Measurements from ENCODE around the gene SCT. TPM values are rescaled to one million over a fixed set of nuclear protein-coding genes. Genes with fewer than 3 reads are reported as not detected.

SCT gene
- total and polyA plus RNA-seq, 8 donors, result 0.95 to 3.1 TPM; not detected in 6

DNA sequence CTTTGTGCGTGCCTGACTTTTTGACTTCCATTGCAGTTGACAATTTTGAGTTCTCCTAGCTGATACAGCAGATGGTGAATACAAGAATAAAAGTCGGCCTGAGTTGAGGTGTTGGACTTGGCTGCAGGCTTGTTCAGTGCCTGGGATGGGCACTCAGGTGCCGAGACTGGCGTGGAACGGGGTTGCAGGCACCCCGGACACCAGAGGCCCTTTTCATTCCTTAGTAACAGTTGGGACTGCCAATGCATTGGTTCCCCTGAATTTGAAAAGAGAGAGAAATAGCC, 49.4 kb downstream of the SCT start:
- peaks cover 42 to 72% (median 60%) of the 10 kb centered on the region in 4 donors for H3K4me1 ChIP-seq
- H3K36me3 ChIP-seq, result peaks cover 9 to 14% (median 13%) of the 10 kb centered on the region in 4 donors
- peak overlapping the region in 2 of 5 donors; percentile 93 to 94 for H3K27ac ChIP-seq
- no peak for DNase-seq
- peak overlapping the region; percentile 71 to 98 (median 78) for H3K4me3 ChIP-seq
- WGBS, 5 donors, result 29 to 51% (median 36%) methylated on average over 6 of the region's 6 CpGs
- intact Hi-C loops (cut with DNase I; ENCODE audit: low total_unique reads), result no loop called here
- H3K27me3 ChIP-seq, result peaks cover 0 to 12% (median 4%) of the 10 kb centered on the region in 3 donors
- no peak for TF ChIP-seq POLR2AphosphoS5 (IDR thresholded peaks at IDR 0.05)
- H3K9me3 ChIP-seq, result no peaks in the 10 kb centered on the region

DNA sequence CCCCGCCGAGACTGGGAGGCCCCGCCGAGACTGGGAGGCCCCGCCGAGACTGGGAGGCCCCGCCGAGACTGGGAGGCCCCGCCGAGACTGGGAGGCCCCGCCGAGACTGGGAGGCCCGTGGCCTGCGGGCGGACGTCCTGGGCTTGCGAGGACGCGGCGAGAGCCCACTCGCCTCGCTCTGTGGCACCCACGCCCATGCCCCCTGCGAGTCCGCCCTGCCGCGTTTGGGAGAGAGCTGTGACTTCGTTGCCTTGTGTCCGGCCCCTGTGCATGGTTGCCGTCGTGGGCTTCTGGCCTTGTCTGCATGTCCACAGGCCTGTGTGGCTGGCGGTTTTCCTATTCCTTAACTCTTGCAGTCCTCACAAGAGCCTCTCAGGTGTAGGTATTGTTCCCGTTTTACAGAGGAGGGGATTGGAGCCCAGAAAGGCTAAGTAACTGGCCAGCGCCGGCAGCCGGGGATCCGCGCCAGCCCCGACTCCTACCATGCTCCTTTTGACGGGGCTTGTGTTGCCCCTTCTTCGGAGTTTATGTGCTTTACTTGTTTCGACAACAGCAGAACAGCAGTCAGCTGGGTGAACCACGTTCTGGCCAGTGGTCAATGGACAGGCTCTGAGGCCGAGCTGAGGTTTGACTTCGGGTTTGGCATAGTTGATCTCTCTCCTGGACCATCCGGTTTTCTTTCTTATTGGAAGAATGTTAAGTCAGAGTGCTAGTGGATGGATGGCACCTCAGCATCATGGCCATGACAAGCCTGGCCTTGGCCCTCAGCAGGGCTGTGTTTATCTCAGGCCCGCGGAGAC, 50.0 kb downstream of the SCT start:
- H3K4me3 ChIP-seq, result peak overlapping the region; percentile 71 to 98 (median 78)
- intact Hi-C loops (cut with DNase I; ENCODE audit: low total_unique reads), result no loop called here
- peaks cover 0 to 12% (median 4%) of the 10 kb centered on the region in 3 donors for H3K27me3 ChIP-seq
- TF ChIP-seq POLR2A (IDR thresholded peaks at IDR 0.05) (no peak), POLR2AphosphoS5 (IDR thresholded peaks at IDR 0.05) (no peak), EP300 (IDR thresholded peaks at IDR 0.05) (no peak)
- TF ChIP-seq, protein P1, sequence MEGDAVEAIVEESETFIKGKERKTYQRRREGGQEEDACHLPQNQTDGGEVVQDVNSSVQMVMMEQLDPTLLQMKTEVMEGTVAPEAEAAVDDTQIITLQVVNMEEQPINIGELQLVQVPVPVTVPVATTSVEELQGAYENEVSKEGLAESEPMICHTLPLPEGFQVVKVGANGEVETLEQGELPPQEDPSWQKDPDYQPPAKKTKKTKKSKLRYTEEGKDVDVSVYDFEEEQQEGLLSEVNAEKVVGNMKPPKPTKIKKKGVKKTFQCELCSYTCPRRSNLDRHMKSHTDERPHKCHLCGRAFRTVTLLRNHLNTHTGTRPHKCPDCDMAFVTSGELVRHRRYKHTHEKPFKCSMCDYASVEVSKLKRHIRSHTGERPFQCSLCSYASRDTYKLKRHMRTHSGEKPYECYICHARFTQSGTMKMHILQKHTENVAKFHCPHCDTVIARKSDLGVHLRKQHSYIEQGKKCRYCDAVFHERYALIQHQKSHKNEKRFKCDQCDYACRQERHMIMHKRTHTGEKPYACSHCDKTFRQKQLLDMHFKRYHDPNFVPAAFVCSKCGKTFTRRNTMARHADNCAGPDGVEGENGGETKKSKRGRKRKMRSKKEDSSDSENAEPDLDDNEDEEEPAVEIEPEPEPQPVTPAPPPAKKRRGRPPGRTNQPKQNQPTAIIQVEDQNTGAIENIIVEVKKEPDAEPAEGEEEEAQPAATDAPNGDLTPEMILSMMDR (IDR thresholded peaks at IDR 0.05), result no peak
- peaks cover 42 to 72% (median 60%) of the 10 kb centered on the region in 4 donors for H3K4me1 ChIP-seq
- no peaks in the 10 kb centered on the region for H3K9me3 ChIP-seq
- DNase-seq, result peak in 1 of 2 donors; percentile 35
- WGBS, 5 donors, result 2 to 7% (median 4%) methylated on average over 16 to 42 of the region's 48 CpGs
- H3K27ac ChIP-seq, result peak overlapping the region; percentile 91 to 94 (median 93)
- peaks cover 4 to 8% (median 7%) of the 10 kb centered on the region in 4 donors for H3K36me3 ChIP-seq

Other genes with a start within 250 kb of the SCT start
- 100 to 1,000 TPM in 3 of 5 donors, 10 to 100 TPM in 2; 26.3 to 356 (median 141) TPM for gene PKP3, start 233.0 kb downstream of the SCT start, total RNA-seq
- 10 to 100 TPM; 31.1 to 94.5 (median 41.7) TPM for gene PKP3, start 233.0 kb downstream of the SCT start, polyA plus RNA-seq
- 100 to 1,000 TPM in 3 of 5 donors, 10 to 100 TPM in 2; 11.4 to 325 (median 110) TPM for gene SIGIRR, start 212.2 kb downstream of the SCT start, total RNA-seq
- gene SIGIRR, start 212.2 kb downstream of the SCT start, polyA plus RNA-seq, result 100 to 1,000 TPM; 110 to 227 (median 164) TPM
- gene ANO9, start 185.2 kb downstream of the SCT start, total RNA-seq, result 100 to 1,000 TPM in 1 of 5 donors, 10 to 100 TPM in 3, 1 to 10 TPM in 1; 5.7 to 208 (median 40.2) TPM
- 10 to 100 TPM in 2 of 3 donors, 1 to 10 TPM in 1; 9.8 to 37.6 (median 12.8) TPM for gene ANO9, start 185.2 kb downstream of the SCT start, polyA plus RNA-seq
- 100 to 1,000 TPM in 2 of 5 donors, 10 to 100 TPM in 3; 16.5 to 264 (median 59.0) TPM for gene PTDSS2, start 176.9 kb downstream of the SCT start, total RNA-seq
- 10 to 100 TPM; 11.6 to 24.3 (median 22.3) TPM for gene PTDSS2, start 176.9 kb downstream of the SCT start, polyA plus RNA-seq
- 100 to 1,000 TPM in 4 of 5 donors, 10 to 100 TPM in 1; 61.3 to 260 (median 137) TPM for gene RNH1, start 119.9 kb downstream of the SCT start, total RNA-seq
- 100 to 1,000 TPM in 2 of 3 donors, 10 to 100 TPM in 1; 95.3 to 149 (median 106) TPM for gene RNH1, start 119.9 kb downstream of the SCT start, polyA plus RNA-seq
- 10 to 100 TPM; 14.2 to 87.5 (median 21.6) TPM for gene HRAS, start 91.6 kb downstream of the SCT start, total RNA-seq
- gene HRAS, start 91.6 kb downstream of the SCT start, polyA plus RNA-seq, result 100 to 1,000 TPM; 108 to 181 (median 131) TPM
- gene LRRC56, start 89.7 kb downstream of the SCT start, total RNA-seq, result 1 to 10 TPM in 3 of 5 donors, under 1 TPM in 1, not detected in 1; 0.18 to 8.1 (median 3.3) TPM
- gene LRRC56, start 89.7 kb downstream of the SCT start, polyA plus RNA-seq, result 1 to 10 TPM; 2.1 to 2.9 (median 2.9) TPM
- 10 to 100 TPM in 3 of 5 donors, 1 to 10 TPM in 1, under 1 TPM in 1; 0.55 to 92.7 (median 12.8) TPM for gene LMNTD2, start 66.4 kb downstream of the SCT start, total RNA-seq
- 1 to 10 TPM; 6.3 to 9.2 (median 7.2) TPM for gene LMNTD2, start 66.4 kb downstream of the SCT start, polyA plus RNA-seq
- gene RASSF7, start 66.2 kb downstream of the SCT start, total RNA-seq, result 100 to 1,000 TPM in 2 of 5 donors, 10 to 100 TPM in 3; 16.7 to 330 (median 86.6) TPM
- 100 to 1,000 TPM in 2 of 3 donors, 10 to 100 TPM in 1; 73.0 to 121 (median 103) TPM for gene RASSF7, start 66.2 kb downstream of the SCT start, polyA plus RNA-seq
- gene PHRF1, start 50.7 kb downstream of the SCT start, total RNA-seq, result 10 to 100 TPM; 17.5 to 60.8 (median 29.9) TPM
- 10 to 100 TPM in 1 of 3 donors, 1 to 10 TPM in 2; 7.9 to 14.8 (median 9.4) TPM for gene PHRF1, start 50.7 kb downstream of the SCT start, polyA plus RNA-seq
- gene IRF7, start 11.2 kb downstream of the SCT start, total RNA-seq, result 10 to 100 TPM in 4 of 5 donors, 1 to 10 TPM in 1; 5.7 to 49.1 (median 22.5) TPM
- gene IRF7, start 11.2 kb downstream of the SCT start, polyA plus RNA-seq, result 10 to 100 TPM; 33.0 to 43.8 (median 40.8) TPM
- gene CDHR5, start 2.2 kb downstream of the SCT start, total RNA-seq, result 10 to 100 TPM in 1 of 5 donors, 1 to 10 TPM in 4; 2.7 to 92.1 (median 5.5) TPM
- gene CDHR5, start 2.2 kb downstream of the SCT start, polyA plus RNA-seq, result 1 to 10 TPM in 1 of 3 donors, under 1 TPM in 2; 0.38 to 2.2 (median 0.92) TPM
- not detected for gene DRD4, start 10.1 kb upstream of the SCT start, total RNA-seq
- gene DRD4, start 10.1 kb upstream of the SCT start, polyA plus RNA-seq, result 1 to 10 TPM in 1 of 3 donors, under 1 TPM in 2; 0.19 to 1.7 (median 0.50) TPM
- gene DEAF1, start 68.0 kb upstream of the SCT start, total RNA-seq, result 100 to 1,000 TPM in 1 of 5 donors, 10 to 100 TPM in 4; 12.3 to 111 (median 29.4) TPM
- 10 to 100 TPM; 41.4 to 51.8 (median 45.1) TPM for gene DEAF1, start 68.0 kb upstream of the SCT start, polyA plus RNA-seq
- gene TMEM80, start 68.6 kb upstream of the SCT start, total RNA-seq, result 10 to 100 TPM in 4 of 5 donors, 1 to 10 TPM in 1; 4.9 to 46.5 (median 21.5) TPM
- 10 to 100 TPM in 2 of 3 donors, 1 to 10 TPM in 1; 9.0 to 30.8 (median 18.1) TPM for gene TMEM80, start 68.6 kb upstream of the SCT start, polyA plus RNA-seq
- gene EPS8L2, start 79.0 kb upstream of the SCT start, total RNA-seq, result 100 to 1,000 TPM in 4 of 5 donors, 10 to 100 TPM in 1; 45.0 to 617 (median 306) TPM
- 100 to 1,000 TPM in 1 of 3 donors, 10 to 100 TPM in 2; 91.5 to 190 (median 96.2) TPM for gene EPS8L2, start 79.0 kb upstream of the SCT start, polyA plus RNA-seq
- 100 to 1,000 TPM in 4 of 5 donors, 10 to 100 TPM in 1; 85.9 to 258 (median 175) TPM for gene TALDO1, start 120.3 kb upstream of the SCT start, total RNA-seq
- 100 to 1,000 TPM; 139 to 214 (median 208) TPM for gene TALDO1, start 120.3 kb upstream of the SCT start, polyA plus RNA-seq
- gene GATD1, start 150.3 kb upstream of the SCT start, total RNA-seq, result 10 to 100 TPM in 4 of 5 donors, 1 to 10 TPM in 1; 9.9 to 68.1 (median 13.4) TPM
- 10 to 100 TPM; 21.0 to 63.2 (median 24.7) TPM for gene GATD1, start 150.3 kb upstream of the SCT start, polyA plus RNA-seq
- gene CEND1, start 162.9 kb upstream of the SCT start, total RNA-seq, result not detected
- under 1 TPM in 1 of 3 donors, not detected in 2; 0.23 TPM for gene CEND1, start 162.9 kb upstream of the SCT start, polyA plus RNA-seq
- 1 to 10 TPM in 4 of 5 donors, not detected in 1; 5.5 to 9.8 (median 7.4) TPM for gene SLC25A22, start 171.1 kb upstream of the SCT start, total RNA-seq
- 10 to 100 TPM; 10.1 to 11.9 (median 11.8) TPM for gene SLC25A22, start 171.1 kb upstream of the SCT start, polyA plus RNA-seq
- 100 to 1,000 TPM in 1 of 5 donors, 10 to 100 TPM in 3, 1 to 10 TPM in 1; 5.9 to 503 (median 57.1) TPM for gene PIDD1, start 178.1 kb upstream of the SCT start, total RNA-seq
- gene PIDD1, start 178.1 kb upstream of the SCT start, polyA plus RNA-seq, result 10 to 100 TPM; 20.5 to 25.6 (median 25.5) TPM
- gene RPLP2, start 182.8 kb upstream of the SCT start, total RNA-seq, result 1,000 to 10,000 TPM in 1 of 5 donors, 100 to 1,000 TPM in 4; 360 to 5,956 (median 454) TPM
- 1,000 to 10,000 TPM; 1,397 to 2,170 (median 1,669) TPM for gene RPLP2, start 182.8 kb upstream of the SCT start, polyA plus RNA-seq
- gene PNPLA2, start 191.7 kb upstream of the SCT start, total RNA-seq, result 100 to 1,000 TPM in 3 of 5 donors, 10 to 100 TPM in 2; 33.4 to 385 (median 139) TPM
- gene PNPLA2, start 191.7 kb upstream of the SCT start, polyA plus RNA-seq, result 10 to 100 TPM; 41.7 to 85.1 (median 77.8) TPM
- 100 to 1,000 TPM in 4 of 5 donors, 10 to 100 TPM in 1; 12.7 to 556 (median 165) TPM for gene CRACR2B, start 200.7 kb upstream of the SCT start, total RNA-seq
- gene CRACR2B, start 200.7 kb upstream of the SCT start, polyA plus RNA-seq, result 100 to 1,000 TPM; 105 to 133 (median 119) TPM
- gene CD151, start 205.8 kb upstream of the SCT start, total RNA-seq, result 100 to 1,000 TPM; 103 to 293 (median 157) TPM
- gene CD151, start 205.8 kb upstream of the SCT start, polyA plus RNA-seq, result 100 to 1,000 TPM in 2 of 3 donors, 10 to 100 TPM in 1; 66.7 to 262 (median 206) TPM
- 100 to 1,000 TPM in 1 of 5 donors, 10 to 100 TPM in 4; 13.8 to 407 (median 63.4) TPM for gene POLR2L, start 215.3 kb upstream of the SCT start, total RNA-seq
- 100 to 1,000 TPM; 130 to 160 (median 152) TPM for gene POLR2L, start 215.3 kb upstream of the SCT start, polyA plus RNA-seq
- 100 to 1,000 TPM in 1 of 5 donors, 10 to 100 TPM in 4; 20.5 to 116 (median 29.7) TPM for gene TSPAN4, start 215.7 kb upstream of the SCT start, total RNA-seq
- gene TSPAN4, start 215.7 kb upstream of the SCT start, polyA plus RNA-seq, result 10 to 100 TPM; 10.5 to 29.8 (median 26.4) TPM

Data from stomach (tissue), 9 donors.